ENCODE data around the gene TBATA.

GRCh38 chr10:70748801-70749573 is 36.2 kb downstream of the TBATA start:
- TF ChIP-seq CTCF (IDR thresholded peaks at IDR 0.05) (no peak), POLR2A (IDR thresholded peaks at IDR 0.05) (no peak)

All from heart left ventricle (tissue), 13 donors.